H1 (cell line): ENCODE measurements around the gene GLB1L2. TPM values are rescaled to one million over a fixed set of nuclear protein-coding genes. Genes with fewer than 3 reads are reported as not detected.

Experiments used
- CTCF ChIA-PET: fragments of 300-600 bp; sonication (Branson Sonifier 250); formaldehyde crosslinking; loops from one replicate; lab custom pipeline; 2021; ENCODE audit not compliant: partially characterized antibody; lab: Charles Lee
- POLR2A ChIA-PET: fragments of 300-600 bp; sonication (Branson Sonifier 250); formaldehyde crosslinking; loops from one replicate; lab custom pipeline; 2021; ENCODE audit warnings: inconsistent platforms; ENCODE audit not compliant: partially characterized antibody; lab: Charles Lee
- DNase-seq, 2 experiments: peaks; one replicate each; pipeline versions ENCODE4 v3.0.0 to v3.0.0-alpha.2; 2010 to 2022; ENCODE audit warnings: low spot score in 2 of 2, low read depth in 1 of 2, mixed read lengths in 1 of 2
- FAIRE-seq: peaks from 2 replicates; lab custom pipeline; 2011; peaks lifted over from hg19 to GRCh38; lab: Jason Lieb, UNC
- H2AFZ ChIP-seq: 2 replicates; pipeline ENCODE4 v1.8.1; 2012; ENCODE audit warnings: low read length, inconsistent platforms
- H2AK5ac ChIP-seq: 2 replicates; pipeline ENCODE4 v1.6.1; 2013; ENCODE audit warnings: low read depth, low read length
- H2BK120ac ChIP-seq: replicated peaks from 2 replicates; pipeline ENCODE3; 2013; ENCODE audit warnings: low read depth, low read length, inconsistent platforms
- H2BK12ac ChIP-seq: 2 replicates; pipeline ENCODE4 v1.6.1; 2013; ENCODE audit warnings: low read depth, low read length
- H2BK15ac ChIP-seq: 2 replicates; pipeline ENCODE4 v1.6.1; 2013; ENCODE audit warnings: low read length
- H2BK20ac ChIP-seq: 2 replicates; pipeline ENCODE4 v1.6.1; 2013; ENCODE audit warnings: low read length
- H2BK5ac ChIP-seq: 2 replicates; pipeline ENCODE4 v1.6.1; 2013; ENCODE audit warnings: low read depth, low read length
- H3K14ac ChIP-seq: 2 replicates; pipeline ENCODE4 v1.6.1; 2013; ENCODE audit warnings: inconsistent platforms; ENCODE audit not compliant: insufficient read length
- H3K18ac ChIP-seq: 2 replicates; pipeline ENCODE4 v1.6.1; 2013; ENCODE audit warnings: low read length; ENCODE audit errors: extremely low read depth
- H3K23ac ChIP-seq: 2 replicates; pipeline ENCODE4 v1.6.1; 2013; ENCODE audit warnings: inconsistent platforms; ENCODE audit not compliant: insufficient read length
- H3K23me2 ChIP-seq: 2 replicates; pipeline ENCODE4 v1.6.1; 2013; ENCODE audit warnings: low read depth, low read length
- H3K27ac ChIP-seq: 2 replicates; pipeline ENCODE4 v1.6.1; 2011; ENCODE audit warnings: low read depth, low read length, inconsistent platforms
- H3K27me3 ChIP-seq, 4 experiments: replicated peaks in 1 of 4; 1 replicate in 1 of 4; 2 replicates in 3 of 4; pipeline versions ENCODE4 v1.6.1 to v1.8.1; 2011 to 2013; ENCODE audit warnings: low read length in 3 of 4, mild to moderate bottlenecking in 3 of 4, inconsistent platforms in 2 of 4, mixed read lengths in 2 of 4, moderate library complexity in 1 of 4; ENCODE audit not compliant: control insufficient read depth in 3 of 4, insufficient read depth in 3 of 4; ENCODE audit errors: extremely low read depth in 1 of 4
- H3K36me3 ChIP-seq, 4 experiments: 2 replicates each; pipeline versions ENCODE4 v1.6.1 to v1.8.1; 2011 to 2013; ENCODE audit warnings: mild to moderate bottlenecking in 4 of 4, low read length in 3 of 4, moderate library complexity in 2 of 4, control low read depth in 1 of 4, inconsistent platforms in 1 of 4; ENCODE audit not compliant: insufficient read depth in 4 of 4, control insufficient read depth in 2 of 4
- H3K4ac ChIP-seq: replicated peaks from 2 replicates; pipeline ENCODE3; 2013; ENCODE audit warnings: low read length, low read depth, mixed read lengths, inconsistent platforms; ENCODE audit not compliant: insufficient read length
- H3K4me1 ChIP-seq, 4 experiments: replicated peaks in 1 of 4; 1 replicate in 1 of 4; 2 replicates in 3 of 4; pipeline versions ENCODE4 v1.6.1 to v1.8.1; 2011 to 2013; ENCODE audit warnings: low read length in 3 of 4, inconsistent platforms in 2 of 4, mixed read lengths in 1 of 4; ENCODE audit not compliant: insufficient read depth in 4 of 4, control insufficient read depth in 3 of 4
- H3K4me2 ChIP-seq, 2 experiments: 2 replicates each; pipeline versions ENCODE4 v1.6.1 to v1.8.1; 2011 to 2013; ENCODE audit warnings: low read depth in 2 of 2, low read length in 2 of 2, control low read depth in 1 of 2, inconsistent platforms in 1 of 2, mild to moderate bottlenecking in 1 of 2; ENCODE audit not compliant: insufficient read depth in 1 of 2
- H3K4me3 ChIP-seq, 4 experiments: fragments of 200-600, 300-600 bp in 1 of 4; sonication (generic), shearing (Covaris generic), sonication (Bioruptor Twin) in 1 of 4; 2 replicates each; pipeline versions ENCODE4 v1.5.1 to v1.8.1; 2011 to 2016; ENCODE audit warnings: low read length in 4 of 4, low read depth in 3 of 4, control low read depth in 2 of 4, inconsistent platforms in 2 of 4, mild to moderate bottlenecking in 2 of 4, mixed read lengths in 1 of 4, moderate library complexity in 1 of 4; ENCODE audit not compliant: insufficient read depth in 2 of 4; ENCODE audit errors: extremely low read depth in 1 of 4
- H3K56ac ChIP-seq: replicated peaks from 2 replicates; pipeline ENCODE3; 2013; ENCODE audit warnings: low read depth, mild to moderate bottlenecking, mixed read lengths, low read length, inconsistent platforms; ENCODE audit not compliant: insufficient read length
- H3K79me1 ChIP-seq: 2 replicates; pipeline ENCODE4 v1.6.1; 2013; ENCODE audit warnings: low read depth, low read length, control low read depth
- H3K79me2 ChIP-seq, 2 experiments: 2 replicates each; pipeline versions ENCODE4 v1.6.1 to v1.8.1; 2012 to 2013; ENCODE audit warnings: low read length in 2 of 2, mild to moderate bottlenecking in 2 of 2, inconsistent platforms in 1 of 2; ENCODE audit not compliant: insufficient read depth in 2 of 2, control insufficient read depth in 1 of 2
- H3K9ac ChIP-seq, 4 experiments: replicated peaks in 1 of 4; 1 replicate in 1 of 4; 2 replicates in 3 of 4; pipeline versions ENCODE4 v1.6.1 to v1.8.1; 2011 to 2013; ENCODE audit warnings: low read depth in 3 of 4, low read length in 3 of 4, control low read depth in 2 of 4, mild to moderate bottlenecking in 2 of 4, moderate library complexity in 2 of 4, inconsistent platforms in 1 of 4; ENCODE audit errors: extremely low read depth in 1 of 4
- H3K9me3 ChIP-seq, 2 experiments: 2 replicates each; pipeline versions ENCODE4 v1.6.1 to v1.8.1; 2012 to 2013; ENCODE audit warnings: mild to moderate bottlenecking in 2 of 2, moderate library complexity in 2 of 2, control low read depth in 1 of 2, inconsistent platforms in 1 of 2, low read depth in 1 of 2, low read length in 1 of 2, mixed read lengths in 1 of 2; ENCODE audit not compliant: insufficient read depth in 2 of 2
- H4K20me1 ChIP-seq, 2 experiments: replicated peaks in 1 of 2; 2 replicates each; pipeline versions ENCODE3 to v1.8.1; 2011 to 2013; ENCODE audit warnings: inconsistent platforms in 2 of 2, low read length in 2 of 2, mild to moderate bottlenecking in 1 of 2; ENCODE audit not compliant: insufficient read depth in 2 of 2, control insufficient read depth in 1 of 2
- H4K5ac ChIP-seq: 2 replicates; pipeline ENCODE4 v1.6.1; 2013; ENCODE audit warnings: low read length, low read depth, mixed read lengths, inconsistent platforms; ENCODE audit not compliant: insufficient read length
- H4K8ac ChIP-seq: 2 replicates; pipeline ENCODE4 v1.8.0; 2013; ENCODE audit warnings: mild to moderate bottlenecking, moderate library complexity, low read length, inconsistent platforms; ENCODE audit not compliant: insufficient read depth; ENCODE audit errors: extremely low read depth
- H4K91ac ChIP-seq: replicated peaks from 2 replicates; pipeline ENCODE3; 2013; ENCODE audit warnings: low read length, mixed read lengths, inconsistent platforms; ENCODE audit not compliant: insufficient read length
- CEBPB ChIP-seq: IDR thresholded peaks from 2 replicates; pipeline ENCODE4 v1.6.1; 2012; ENCODE audit warnings: low read depth, low read length
- FOSL1 ChIP-seq: IDR thresholded peaks from 2 replicates; pipeline ENCODE4 v1.6.1; 2011; ENCODE audit warnings: mild to moderate bottlenecking, low read depth, low read length, moderate library complexity; ENCODE audit not compliant: insufficient read depth
- KDM4A ChIP-seq: IDR thresholded peaks from one replicate; pipeline ENCODE4 v1.7.1; 2012; ENCODE audit warnings: low read depth, mild to moderate bottlenecking, moderate library complexity, low read length, inconsistent platforms; ENCODE audit not compliant: severe bottlenecking
- POU5F1 ChIP-seq: IDR thresholded peaks from 2 replicates; pipeline ENCODE4 v1.6.1; 2011; ENCODE audit warnings: low read depth, mild to moderate bottlenecking, low read length, moderate library complexity
- RFX5 ChIP-seq: IDR thresholded peaks from 2 replicates; pipeline ENCODE4 v1.6.1; 2011; ENCODE audit warnings: low read depth, low read length, improper control_type of control experiment, borderline replicate concordance
- SP4 ChIP-seq: IDR thresholded peaks from 2 replicates; pipeline ENCODE4 v1.6.1; 2012; ENCODE audit warnings: low read length, inconsistent platforms
- TBP ChIP-seq: IDR thresholded peaks from 2 replicates; pipeline ENCODE4 v1.6.1; 2011; ENCODE audit warnings: low read depth, low read length, improper control_type of control experiment
- ZNF274 ChIP-seq: IDR thresholded peaks from 2 replicates; pipeline ENCODE4 v1.7.0; 2012; ENCODE audit warnings: low read length, borderline replicate concordance; ENCODE audit errors: extremely low read depth
- WGBS, 2 experiments: shearing (Covaris generic) in 1 of 2; methylation state at CpG; one replicate each; pipeline versions ENCODE4 v1.1.6 to v1.1.7; 2013 to 2015; ENCODE audit warnings: low lambda C conversion rate in 2 of 2, mixed read lengths in 2 of 2, inconsistent platforms in 1 of 2, low coverage in 1 of 2, missing lambda C conversion rate in 1 of 2; ENCODE audit not compliant: insufficient replicate concordance in 2 of 2, insufficient coverage in 1 of 2, insufficient read length in 1 of 2; ENCODE audit errors: extremely low coverage in 1 of 2, missing lambda C conversion rate in 1 of 2; 5-methylcytosine and 5-hydroxymethylcytosine counted together
- polyA plus RNA-seq, 7 experiments: library from polyadenylated mRNA; depleted of rRNA in 3 of 7; stranded (reverse) in 5 of 7; unstranded in 2 of 7; fragments of >200 nt in 5 of 7; fragments of 200-250 nt in 2 of 7; gene quantifications; 1 replicate in 5 of 7; 2 replicates in 1 of 7; 4 replicates in 1 of 7; pipeline versions ENCODE4 v1.2.1 to v1.2.3, GENCODE V29; 2011 to 2013; ENCODE audit warnings: missing spikeins in 2 of 7, mixed read lengths in 2 of 7
- total RNA-seq: library from RNA; stranded (reverse); fragmentation: NEBNext Ultra II Directional; extraction: Animal tissue kit (Norgen Biotek cat#: 25700); gene quantifications from 2 replicates; pipeline ENCODE4 v1.2.1, GENCODE V29; 2021
- TF ChIP-seq, protein P1 (sequence below), 3 experiments: IDR thresholded peaks; 1 replicate in 2 of 3; 2 replicates in 1 of 3; pipeline versions ENCODE4 v1.5.1 to v1.6.1; 2011; ENCODE audit warnings: low read length in 3 of 3, mild to moderate bottlenecking in 3 of 3, inconsistent platforms in 2 of 3, low read depth in 1 of 3, moderate library complexity in 1 of 3; ENCODE audit not compliant: insufficient read depth in 1 of 3; ENCODE audit errors: control extremely low read depth in 1 of 3

Gene GLB1L2
- total and polyA plus RNA-seq, 2 of the 8 experiments (the other 6 are each of a cell fraction or from before 2014, with no cell fraction given) = 4.4 to 7.9 TPM

DNA sequence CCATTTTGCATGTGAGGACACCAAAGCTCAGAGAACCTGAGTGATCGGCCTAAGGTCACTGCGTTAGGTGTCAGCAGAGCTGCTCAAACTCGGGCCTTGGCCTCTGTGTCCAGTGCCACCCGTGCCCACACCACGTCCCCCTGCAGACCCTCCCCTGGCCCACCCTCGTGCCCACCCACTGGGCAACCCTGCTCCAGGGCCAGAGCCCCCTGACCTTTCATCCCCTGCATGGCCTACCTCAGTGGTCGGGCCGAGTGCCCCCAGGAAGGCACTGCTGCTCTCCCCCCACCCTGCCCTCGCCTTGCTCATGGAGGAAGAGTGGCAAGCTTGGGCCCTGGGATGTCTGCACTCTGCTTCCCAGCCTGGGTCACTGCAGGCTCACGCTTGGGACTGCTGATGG lies 62.5 kb downstream of the GLB1L2 start:
- no peak overlapping the region; the same call in 1 of the 2 replicates for H2BK5ac ChIP-seq
- H3K79me2 ChIP-seq = peaks cover 0 to 19% of the 10 kb centered on the region in 2 experiments; a peak in 1 of 4 replicates
- no peak for FAIRE-seq
- no peak overlapping the region for H3K56ac ChIP-seq
- no peak overlapping the region for H3K4ac ChIP-seq
- H3K4me3 ChIP-seq = no peak overlapping the region
- 0 out of 2 replicates have a peak overlapping the region, but pooled peaks have one; percentile 84 for H2AK5ac ChIP-seq
- H3K23me2 ChIP-seq = 0 out of 2 replicates have a peak, but pooled peaks cover 2% of the 10 kb centered on the region
- H3K14ac ChIP-seq = no peak overlapping the region
- peaks cover 0 to 3% (median 0%) of the 10 kb centered on the region in 4 experiments; a peak in 1 of 7 replicates for H3K4me1 ChIP-seq
- H3K9ac ChIP-seq = no peak overlapping the region
- H4K91ac ChIP-seq = no peak overlapping the region
- peaks cover 10 to 23% of the 10 kb centered on the region in 2 experiments for H4K20me1 ChIP-seq
- ChIA-PET CTCF (interaction anchor here (0.6 to 4.8 kb wide), 14 partner anchors 13 to 284 kb away, joined by 3 to 17 read pairs (median 4); no protein-coding TSS in a partner anchor), POLR2A (no interaction called here)
- H3K4me2 ChIP-seq = no peak overlapping the region
- TF ChIP-seq ZNF274 (no peak), RFX5 (no peak), SP4 (no peak), CEBPB (no peak), KDM4A (no peak), TBP (no peak), FOSL1 (no peak), POU5F1 (no peak)
- TF ChIP-seq, protein P1, sequence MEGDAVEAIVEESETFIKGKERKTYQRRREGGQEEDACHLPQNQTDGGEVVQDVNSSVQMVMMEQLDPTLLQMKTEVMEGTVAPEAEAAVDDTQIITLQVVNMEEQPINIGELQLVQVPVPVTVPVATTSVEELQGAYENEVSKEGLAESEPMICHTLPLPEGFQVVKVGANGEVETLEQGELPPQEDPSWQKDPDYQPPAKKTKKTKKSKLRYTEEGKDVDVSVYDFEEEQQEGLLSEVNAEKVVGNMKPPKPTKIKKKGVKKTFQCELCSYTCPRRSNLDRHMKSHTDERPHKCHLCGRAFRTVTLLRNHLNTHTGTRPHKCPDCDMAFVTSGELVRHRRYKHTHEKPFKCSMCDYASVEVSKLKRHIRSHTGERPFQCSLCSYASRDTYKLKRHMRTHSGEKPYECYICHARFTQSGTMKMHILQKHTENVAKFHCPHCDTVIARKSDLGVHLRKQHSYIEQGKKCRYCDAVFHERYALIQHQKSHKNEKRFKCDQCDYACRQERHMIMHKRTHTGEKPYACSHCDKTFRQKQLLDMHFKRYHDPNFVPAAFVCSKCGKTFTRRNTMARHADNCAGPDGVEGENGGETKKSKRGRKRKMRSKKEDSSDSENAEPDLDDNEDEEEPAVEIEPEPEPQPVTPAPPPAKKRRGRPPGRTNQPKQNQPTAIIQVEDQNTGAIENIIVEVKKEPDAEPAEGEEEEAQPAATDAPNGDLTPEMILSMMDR (IDR thresholded peaks at IDR 0.05; ENCODE audit: control extremely low read depth in 1 of 3, insufficient read depth in 1 of 3, low read depth in 1 of 3, low read length in 3 of 3) = no peak
- no peak overlapping the region for H3K18ac ChIP-seq
- no peaks in the 10 kb centered on the region for H3K9me3 ChIP-seq
- H2BK12ac ChIP-seq = no peak overlapping the region
- H2AFZ ChIP-seq = no peak overlapping the region
- H2BK120ac ChIP-seq = no peak overlapping the region
- H2BK15ac ChIP-seq = no peak overlapping the region
- no peaks in the 10 kb centered on the region for H3K27me3 ChIP-seq
- H4K5ac ChIP-seq = no peak overlapping the region
- WGBS, 2 experiments = 91% methylated on average over 8 of the region's 10 CpGs; no CpG with 5 or more reads in 1 of the 2 experiments
- H2BK20ac ChIP-seq = no peak overlapping the region
- H3K23ac ChIP-seq = no peak overlapping the region
- no peak for DNase-seq
- H3K27ac ChIP-seq = no peak overlapping the region
- no peaks in the 10 kb centered on the region; a peak in 1 of 8 replicates for H3K36me3 ChIP-seq
- no peak overlapping the region; the same call in 1 of the 2 replicates for H4K8ac ChIP-seq
- peaks cover 2% of the 10 kb centered on the region; the same call in 1 of the 2 replicates for H3K79me1 ChIP-seq
